DND-41 (cell line): ENCODE measurements around the gene CDCA8.

Source experiments
- CTCF ChIP-seq: IDR thresholded peaks from 2 replicates; pipeline ENCODE4 v1.5.1; 2012; ENCODE audit warnings: borderline replicate concordance, low read length, moderate library complexity, mild to moderate bottlenecking; ENCODE audit not compliant: poor library complexity, severe bottlenecking; ENCODE audit errors: extremely low read depth
- EZH2 ChIP-seq: IDR thresholded peaks from 3 replicates; pipeline ENCODE4 v1.6.1; 2012; ENCODE audit warnings: borderline replicate concordance, low read depth, mild to moderate bottlenecking, moderate library complexity, low read length, inconsistent platforms; ENCODE audit not compliant: severe bottlenecking

GRCh38 chr1:37656881-37657280 lies 35.4 kb upstream of the CDCA8 start:
- TF ChIP-seq CTCF, result no peak
- no peak for TF ChIP-seq EZH2
